GM12875 (cell line): ENCODE results near the gene MCM3AP.
"Not testable (repeated sequence)": the region's sequence is repeated elsewhere in the genome, so short reads cannot be mapped to it uniquely, and the experiment has no call there.

Experiments used
- H3K4me3 ChIP-seq: one replicate; pipeline ENCODE4 v1.5.1; 2011; ENCODE audit warnings: low read depth, low read length, control low read depth
- TF ChIP-seq, protein P1 (sequence below): IDR thresholded peaks from 2 replicates; pipeline ENCODE4 v1.5.1; 2011; ENCODE audit warnings: low read depth, mild to moderate bottlenecking, control low read depth, inconsistent platforms, low read length, moderate library complexity, borderline replicate concordance; ENCODE audit not compliant: insufficient read depth

Gene MCM3AP

DNA sequence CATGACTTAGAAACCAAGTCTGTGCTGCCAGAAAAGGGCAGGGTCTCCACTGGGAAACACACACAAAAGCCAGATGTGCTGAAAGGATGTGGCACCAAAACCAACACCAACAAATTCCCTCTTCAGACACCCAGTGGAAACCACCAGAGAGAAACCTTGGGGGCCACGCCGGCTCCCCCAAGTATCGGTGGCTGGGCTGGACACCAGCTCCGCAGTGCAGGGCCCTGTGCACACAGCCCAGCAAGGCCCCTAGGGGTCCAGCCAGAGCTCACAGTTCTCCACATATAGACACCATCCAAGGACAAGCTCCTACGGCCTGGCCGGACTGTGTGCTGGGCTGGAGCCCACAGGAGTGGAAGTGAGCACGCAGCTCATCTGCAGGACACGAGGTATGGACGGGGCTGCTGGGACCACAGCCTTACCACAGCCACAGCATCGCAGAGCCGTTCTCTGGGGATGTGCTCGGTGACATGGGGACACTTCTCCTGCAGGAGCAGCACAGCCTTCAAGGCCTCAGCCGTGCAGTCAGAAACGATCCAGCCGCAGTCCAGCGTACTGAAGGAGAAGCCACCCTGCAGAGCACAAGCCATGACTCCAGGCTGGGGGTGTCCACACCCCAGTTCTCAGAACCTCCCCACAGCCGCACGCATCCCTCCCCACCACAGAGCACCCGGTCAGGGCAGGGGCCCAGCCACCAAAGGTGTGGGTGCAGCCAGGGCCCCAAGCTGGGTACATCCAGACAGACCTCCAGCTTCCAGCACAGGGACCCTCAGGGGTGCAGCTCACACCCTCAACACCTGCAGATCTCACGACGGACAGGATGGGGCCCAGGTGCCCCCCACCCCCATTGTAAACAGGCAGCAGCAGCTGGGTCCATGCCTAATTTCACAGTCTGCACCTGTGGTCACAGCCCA lies 78.1 kb downstream of the MCM3AP start:
- TF ChIP-seq, protein P1, sequence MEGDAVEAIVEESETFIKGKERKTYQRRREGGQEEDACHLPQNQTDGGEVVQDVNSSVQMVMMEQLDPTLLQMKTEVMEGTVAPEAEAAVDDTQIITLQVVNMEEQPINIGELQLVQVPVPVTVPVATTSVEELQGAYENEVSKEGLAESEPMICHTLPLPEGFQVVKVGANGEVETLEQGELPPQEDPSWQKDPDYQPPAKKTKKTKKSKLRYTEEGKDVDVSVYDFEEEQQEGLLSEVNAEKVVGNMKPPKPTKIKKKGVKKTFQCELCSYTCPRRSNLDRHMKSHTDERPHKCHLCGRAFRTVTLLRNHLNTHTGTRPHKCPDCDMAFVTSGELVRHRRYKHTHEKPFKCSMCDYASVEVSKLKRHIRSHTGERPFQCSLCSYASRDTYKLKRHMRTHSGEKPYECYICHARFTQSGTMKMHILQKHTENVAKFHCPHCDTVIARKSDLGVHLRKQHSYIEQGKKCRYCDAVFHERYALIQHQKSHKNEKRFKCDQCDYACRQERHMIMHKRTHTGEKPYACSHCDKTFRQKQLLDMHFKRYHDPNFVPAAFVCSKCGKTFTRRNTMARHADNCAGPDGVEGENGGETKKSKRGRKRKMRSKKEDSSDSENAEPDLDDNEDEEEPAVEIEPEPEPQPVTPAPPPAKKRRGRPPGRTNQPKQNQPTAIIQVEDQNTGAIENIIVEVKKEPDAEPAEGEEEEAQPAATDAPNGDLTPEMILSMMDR: no peak
- no peak overlapping the region for H3K4me3 ChIP-seq

DNA sequence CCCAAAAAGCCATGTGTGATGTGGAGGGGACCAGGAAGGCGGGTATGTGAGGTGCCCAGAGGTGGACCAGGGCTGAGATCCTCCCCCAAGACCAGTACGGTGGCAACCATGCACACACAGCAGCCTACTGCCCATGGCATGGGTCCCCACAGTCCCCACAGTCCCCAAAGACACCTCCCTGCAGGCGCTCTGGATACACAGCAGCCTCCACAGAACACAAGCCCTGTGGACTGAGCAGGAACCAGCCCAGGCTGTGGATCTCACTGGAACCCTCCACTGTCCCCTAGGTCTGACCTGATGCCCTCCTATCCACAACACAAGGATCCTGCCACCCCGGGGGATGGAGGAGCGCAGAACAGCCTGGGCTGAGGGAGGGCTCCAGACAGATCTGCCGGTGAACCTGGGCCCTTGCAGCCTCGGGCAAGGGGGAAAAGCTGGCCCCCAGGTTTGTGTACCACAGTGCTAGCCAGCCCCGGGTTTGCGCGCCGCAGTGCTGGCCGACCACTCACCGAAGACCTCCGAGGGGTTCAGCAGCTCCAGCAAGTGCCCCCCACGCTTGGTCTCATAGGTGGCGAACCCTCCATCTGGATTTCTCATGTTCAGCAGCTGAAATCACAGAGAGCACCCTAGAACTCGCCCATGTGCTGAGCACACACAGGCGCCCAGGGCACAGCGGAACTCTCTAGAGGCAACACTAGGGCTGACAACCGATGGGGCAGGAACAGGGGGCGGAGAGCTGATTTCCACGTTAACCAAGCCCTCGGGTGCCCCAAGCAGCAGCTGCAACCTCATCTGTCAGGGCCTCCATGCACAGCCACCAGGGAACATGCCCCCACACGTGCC lies 79.0 kb downstream of the MCM3AP start:
- TF ChIP-seq, protein P1: no peak
- no peak overlapping the region for H3K4me3 ChIP-seq

DNA sequence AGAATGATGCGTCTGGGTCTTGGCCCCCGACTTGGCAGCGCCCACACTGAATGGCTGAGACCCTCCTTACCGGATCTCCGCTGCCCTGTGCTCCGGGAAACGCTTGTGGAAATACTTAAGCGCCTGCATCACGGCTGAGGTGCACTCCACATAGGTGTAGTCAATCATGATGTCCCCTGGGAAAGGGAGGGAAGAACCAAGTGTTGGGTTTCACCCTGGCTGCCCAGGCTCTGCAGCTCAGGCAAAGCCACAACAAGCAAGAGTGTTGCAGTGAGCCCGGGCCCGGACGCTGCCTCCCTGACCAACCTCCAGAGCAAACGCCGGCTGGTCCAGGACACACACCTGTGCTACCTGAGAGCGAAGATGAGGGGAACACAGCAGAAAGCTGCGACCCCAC lies 79.6 kb downstream of the MCM3AP start:
- H3K4me3 ChIP-seq: no peak overlapping the region
- TF ChIP-seq, protein P1: no peak

DNA sequence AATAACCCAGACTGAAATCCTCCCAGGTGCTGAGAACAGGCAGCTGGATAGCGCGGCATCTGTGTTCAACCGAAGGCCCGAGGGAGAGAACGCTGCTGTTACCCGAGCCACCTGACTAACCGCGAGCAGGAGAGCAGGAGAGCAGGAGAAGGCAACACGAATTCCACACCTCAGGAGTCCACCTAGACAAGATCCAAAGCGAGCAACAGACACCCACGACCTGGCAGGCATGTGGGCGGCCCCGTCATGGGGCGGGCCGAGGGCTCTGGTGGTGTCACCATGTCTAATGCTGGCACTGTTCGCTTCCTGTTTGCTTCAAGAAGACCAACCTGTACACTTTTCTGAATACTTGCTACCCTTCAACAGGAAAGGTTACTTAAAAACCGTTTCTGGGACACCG lies 80.2 kb downstream of the MCM3AP start:
- H3K4me3 ChIP-seq: no peak overlapping the region
- TF ChIP-seq, protein P1: no peak

DNA sequence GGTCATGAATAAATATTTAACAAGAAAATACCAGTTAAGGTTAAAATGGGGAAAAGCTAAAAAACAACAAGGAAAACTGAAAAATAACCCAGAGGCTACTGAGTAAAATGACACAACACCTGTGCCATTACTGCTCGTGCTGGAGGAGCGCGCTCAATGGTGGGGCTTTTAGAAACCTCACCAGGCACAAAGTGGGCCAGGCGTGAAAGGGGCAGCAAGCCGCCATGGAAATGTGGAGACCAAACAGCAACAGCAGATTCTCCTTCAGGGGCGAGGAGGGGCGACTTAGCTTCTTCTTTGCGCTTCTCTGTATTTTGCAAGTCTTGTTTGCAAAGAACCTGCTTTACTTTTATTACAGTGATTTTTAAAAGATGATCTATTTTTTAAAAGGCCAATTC lies 82.2 kb downstream of the MCM3AP start:
- no peak overlapping the region for H3K4me3 ChIP-seq
- TF ChIP-seq, protein P1: no peak

DNA sequence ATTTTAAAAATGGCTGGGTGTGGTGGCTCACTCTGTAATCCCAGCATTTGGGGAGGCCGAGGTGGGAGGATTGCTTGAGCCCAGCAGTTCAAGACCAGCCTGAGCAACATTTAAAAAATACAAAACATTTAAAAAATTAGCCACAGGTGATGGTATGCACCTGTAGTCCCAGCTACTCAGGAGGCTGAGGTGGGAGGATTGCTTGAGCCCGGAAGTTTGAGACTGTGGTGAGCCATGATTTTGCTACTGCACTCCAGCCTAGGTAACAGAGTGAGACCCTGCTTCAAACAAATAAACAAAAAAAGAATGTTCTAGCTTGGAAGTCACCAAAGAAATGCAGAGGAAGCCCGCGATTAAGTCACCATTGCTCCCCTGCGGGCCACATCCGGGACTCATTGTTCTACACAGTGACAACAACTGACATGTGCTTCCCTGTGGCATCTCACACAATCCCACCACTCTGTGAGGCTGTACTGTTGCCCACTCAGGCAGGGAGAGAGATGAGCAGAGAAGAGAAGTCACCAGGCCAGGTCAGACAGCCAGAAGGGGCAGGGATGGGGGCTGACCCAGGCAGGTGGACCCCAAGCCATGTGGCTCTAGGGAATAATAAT lies 82.7 kb downstream of the MCM3AP start:
- no peak overlapping the region for H3K4me3 ChIP-seq
- TF ChIP-seq, protein P1: no peak

DNA sequence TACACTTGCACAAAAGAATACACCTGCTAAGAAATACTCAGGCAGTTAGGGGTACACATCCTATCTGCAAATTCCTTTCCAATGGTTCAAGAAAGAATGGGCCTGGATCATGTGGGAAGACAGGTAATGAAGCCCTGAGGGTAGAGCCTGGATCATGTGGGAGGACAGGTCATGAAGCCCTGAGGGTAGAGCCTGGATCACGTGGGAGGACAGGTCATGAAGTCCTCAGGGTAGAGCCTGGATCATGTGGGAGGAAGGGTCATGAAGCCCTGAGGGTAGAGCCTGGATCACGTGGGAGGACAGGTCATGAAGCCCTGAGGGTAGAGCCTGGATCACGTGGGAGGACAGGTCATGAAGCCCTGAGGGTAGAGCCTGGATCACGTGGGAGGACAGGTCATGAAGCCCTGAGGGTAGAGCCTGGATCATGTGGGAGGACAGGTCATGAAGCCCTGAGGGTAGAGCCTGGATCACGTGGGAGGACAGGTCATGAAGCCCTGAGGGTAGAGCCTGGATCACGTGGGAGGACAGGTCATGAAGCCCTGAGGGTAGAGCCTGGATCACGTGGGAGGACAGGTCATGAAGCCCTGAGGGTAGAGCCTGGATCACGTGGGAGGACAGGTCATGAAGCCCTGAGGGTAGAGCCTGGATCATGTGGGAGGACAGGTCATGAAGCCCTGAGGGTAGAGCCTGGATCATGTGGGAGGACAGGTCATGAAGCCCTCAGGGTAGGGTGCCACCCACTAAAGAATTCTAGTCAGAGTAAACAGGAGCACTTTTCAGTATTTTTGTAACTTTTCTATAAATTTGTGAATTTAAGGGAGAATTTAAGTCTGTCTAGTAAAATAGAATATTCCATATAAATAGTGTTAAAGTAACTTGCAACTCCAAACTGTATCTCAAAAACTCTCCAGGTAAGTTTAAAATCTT lies 84.3 kb downstream of the MCM3AP start:
- H3K4me3 ChIP-seq: not testable (repeated sequence)
